Measurements from ENCODE around the gene RERE.

DNA sequence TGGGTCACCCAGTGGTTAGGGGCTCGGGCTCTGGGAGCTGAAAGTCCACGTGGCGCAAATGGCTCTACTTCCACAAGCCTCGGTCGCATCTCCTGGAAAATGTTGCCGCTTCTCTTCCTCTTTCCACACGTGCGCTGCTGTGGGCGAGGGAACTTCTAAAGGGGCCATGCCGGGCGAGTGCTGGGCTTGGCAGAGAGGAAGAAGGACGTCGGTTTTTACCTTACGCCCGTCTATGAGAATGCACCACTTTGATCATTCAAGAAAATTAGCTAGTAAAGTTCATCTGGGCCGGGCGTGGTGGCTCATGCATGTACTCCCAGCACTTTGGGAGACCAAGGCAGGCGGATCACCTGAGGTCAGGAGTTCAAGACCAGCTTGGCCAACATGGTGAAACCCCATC lies 489.2 kb downstream of the RERE start:
- TF ChIP-seq, protein P1, sequence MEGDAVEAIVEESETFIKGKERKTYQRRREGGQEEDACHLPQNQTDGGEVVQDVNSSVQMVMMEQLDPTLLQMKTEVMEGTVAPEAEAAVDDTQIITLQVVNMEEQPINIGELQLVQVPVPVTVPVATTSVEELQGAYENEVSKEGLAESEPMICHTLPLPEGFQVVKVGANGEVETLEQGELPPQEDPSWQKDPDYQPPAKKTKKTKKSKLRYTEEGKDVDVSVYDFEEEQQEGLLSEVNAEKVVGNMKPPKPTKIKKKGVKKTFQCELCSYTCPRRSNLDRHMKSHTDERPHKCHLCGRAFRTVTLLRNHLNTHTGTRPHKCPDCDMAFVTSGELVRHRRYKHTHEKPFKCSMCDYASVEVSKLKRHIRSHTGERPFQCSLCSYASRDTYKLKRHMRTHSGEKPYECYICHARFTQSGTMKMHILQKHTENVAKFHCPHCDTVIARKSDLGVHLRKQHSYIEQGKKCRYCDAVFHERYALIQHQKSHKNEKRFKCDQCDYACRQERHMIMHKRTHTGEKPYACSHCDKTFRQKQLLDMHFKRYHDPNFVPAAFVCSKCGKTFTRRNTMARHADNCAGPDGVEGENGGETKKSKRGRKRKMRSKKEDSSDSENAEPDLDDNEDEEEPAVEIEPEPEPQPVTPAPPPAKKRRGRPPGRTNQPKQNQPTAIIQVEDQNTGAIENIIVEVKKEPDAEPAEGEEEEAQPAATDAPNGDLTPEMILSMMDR (IDR thresholded peaks at IDR 0.05), result no peak
- TF ChIP-seq EP300 (IDR thresholded peaks at IDR 0.05) (no peak), POLR2A (IDR thresholded peaks at IDR 0.05) (no peak)
